Measurements from ENCODE around the gene LGALS16. TPM values are rescaled to one million over a fixed set of nuclear protein-coding genes. Genes with fewer than 3 reads are reported as not detected.

The LGALS16 gene
- total RNA-seq, 1 experiment from 2014 or later = not detected

- no peak overlapping the region for H3K9ac ChIP-seq (ENCODE audit: extremely low read depth, insufficient read length, low read length)
These were observed 16.1 kb downstream of the LGALS16 start for GRCh38 chr19:39671739-39672363.

More at GRCh38 chr19:39671739-39672363, 16.1 kb downstream of the LGALS16 start:
- Histone ChIP-seq H4K91ac (ENCODE audit: insufficient read length, low read depth, low read length) (no peak overlapping the region), H3K23ac (ENCODE audit: insufficient read length, low read depth, low read length) (no peak overlapping the region), H3K14ac (ENCODE audit: insufficient read depth, low read length) (no peak overlapping the region), H3K23me2 (ENCODE audit: insufficient read length, low read depth, low read length, poor library complexity, severe bottlenecking) (no peaks in the 10 kb centered on the region), H3K9me3 (ENCODE audit: control insufficient read depth, low read depth, low read length) (no peaks in the 10 kb centered on the region), H4K8ac (replicated peaks; ENCODE audit: insufficient read length, low read depth, low read length) (no peak overlapping the region), H2BK120ac (ENCODE audit: low read depth, low read length, poor library complexity, severe bottlenecking) (no peak overlapping the region), H3K18ac (ENCODE audit: insufficient read length, low read depth, low read length) (no peak overlapping the region), H2BK12ac (ENCODE audit: insufficient read length, low read depth, low read length) (peak overlapping the region; percentile 30), H2BK20ac (ENCODE audit: low read depth, low read length, poor library complexity, severe bottlenecking) (no peak overlapping the region), H3K27ac (ENCODE audit: insufficient read length, low read depth, low read length) (no peak overlapping the region), H3K79me2 (ENCODE audit: insufficient read depth, low read length) (no peaks in the 10 kb centered on the region), H3K4ac (ENCODE audit: low read depth, low read length) (no peak overlapping the region), H2AFZ (ENCODE audit: low read length) (peak overlapping the region; percentile 74), H3K79me1 (ENCODE audit: insufficient read depth, low read depth, low read length, poor library complexity, severe bottlenecking) (no peaks in the 10 kb centered on the region), H3T11ph (ENCODE audit: low read length) (no peak overlapping the region), H2AK5ac (ENCODE audit: insufficient read length, low read length) (no peak overlapping the region), H2BK5ac (ENCODE audit: insufficient read length, low read length) (no peak overlapping the region), H4K20me1 (ENCODE audit: control insufficient read depth, insufficient read depth, insufficient read length) (no peaks in the 10 kb centered on the region), H3K4me2 (ENCODE audit: insufficient read depth, insufficient read length, low read length) (no peak overlapping the region), H4K5ac (ENCODE audit: insufficient read length, low read depth, low read length) (no peak overlapping the region), H2BK15ac (ENCODE audit: low read depth, low read length) (no peak overlapping the region), H3K27me3 (ENCODE audit: insufficient read depth, low read length) (no peaks in the 10 kb centered on the region), H3K56ac (ENCODE audit: insufficient read length, low read depth, low read length) (no peak overlapping the region), H3K4me1 (ENCODE audit: insufficient read depth, low read length) (peaks cover 5% of the 10 kb centered on the region; the same call in 1 of the 2 replicates)
- no peak overlapping the region for H3K27ac Mint-ChIP-seq
- H3K36me3 Mint-ChIP-seq (ENCODE audit: insufficient read depth in 1 of 3, low read depth in 3 of 3) = 0 out of 7 replicates have a peak, but pooled peaks cover 0 to under 1% (median 0%) of the 10 kb centered on the region in 3 experiments
- H3K27me3 Mint-ChIP-seq (ENCODE audit: low read depth) = peaks cover 9% of the 10 kb centered on the region
- DNase-seq = peak; percentile 55
- TF ChIP-seq CTCF (conservative IDR thresholded peaks at IDR 0.05) = peak; percentile 83
- peaks cover 3 to 7% of the 10 kb centered on the region in 2 experiments; a peak in 4 of 5 replicates for H3K9me3 Mint-ChIP-seq
- peak overlapping the region in 1 of 2 experiments; percentile 49; a peak in 1 of 5 replicates for H3K4me3 Mint-ChIP-seq
- no CpG with 5 or more reads among the region's 9 CpGs for WGBS (ENCODE audit: extremely low coverage, insufficient read length, low lambda C conversion rate)
- peaks cover 15 to 20% of the 10 kb centered on the region in 2 experiments for H3K4me1 Mint-ChIP-seq

All from H9 (cell line).